Measurements from ENCODE around the gene NTM. TPM values are rescaled to one million over a fixed set of nuclear protein-coding genes. Genes with fewer than 3 reads are reported as not detected.

Gene NTM
- polyA plus RNA-seq, 1 experiment, result 33.6 TPM

- ChIA-PET CTCF (interaction anchor here (1.1 to 2.2 kb wide), 2 partner anchors 13 to 184 kb away, joined by 3 to 6 read pairs; no protein-coding TSS in a partner anchor), POLR2A (no interaction called here)
- no peaks in the 10 kb centered on the region for H3K36me3 ChIP-seq (ENCODE audit: control insufficient read depth, insufficient read depth, low read length)
- H3K4me3 ChIP-seq (ENCODE audit: low read depth, low read length), result no peak overlapping the region
- no peaks in the 10 kb centered on the region for H3K27me3 ChIP-seq (ENCODE audit: control insufficient read depth, insufficient read depth, low read length)
- no peak for DNase-seq (ENCODE audit: low read depth)
- TF ChIP-seq CTCF (IDR thresholded peaks at IDR 0.05; ENCODE audit: insufficient read depth, low read depth, low read length), result no peak
Observed at GRCh38 chr11:131943295-131943694, 572.9 kb downstream of the NTM start.

DNA sequence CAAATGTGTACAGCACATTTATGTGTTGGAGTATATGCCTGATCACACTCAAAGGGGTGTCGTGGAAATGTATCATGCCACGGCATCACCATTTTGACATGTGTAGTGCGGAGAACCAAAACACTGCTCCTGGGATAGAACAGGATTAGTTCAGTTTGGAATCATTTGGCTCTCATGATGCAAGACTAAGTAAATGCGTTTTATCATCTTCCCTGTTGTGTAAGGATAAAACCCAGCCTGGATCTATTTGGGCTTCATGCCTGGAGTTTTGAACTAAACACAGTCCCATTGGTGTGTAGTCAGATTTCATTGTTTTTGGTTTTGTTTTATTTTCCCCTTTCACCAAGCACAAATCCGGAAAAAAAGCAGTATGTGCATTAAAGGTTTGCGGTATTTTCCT, 574.3 kb downstream of the NTM start:
- ChIA-PET POLR2A (no interaction called here), CTCF (no interaction called here)
- no peaks in the 10 kb centered on the region for H3K27me3 ChIP-seq (ENCODE audit: control insufficient read depth, insufficient read depth, low read length)
- no peak for TF ChIP-seq CTCF (IDR thresholded peaks at IDR 0.05; ENCODE audit: insufficient read depth, low read depth, low read length)
- H3K4me3 ChIP-seq (ENCODE audit: low read depth, low read length), result no peak overlapping the region
- H3K36me3 ChIP-seq (ENCODE audit: control insufficient read depth, insufficient read depth, low read length), result no peaks in the 10 kb centered on the region
- DNase-seq (ENCODE audit: low read depth), result no peak

- ChIA-PET POLR2A (no interaction called here), CTCF (no interaction called here)
- Histone ChIP-seq H3K27me3 (ENCODE audit: control insufficient read depth, insufficient read depth, low read length) (no peaks in the 10 kb centered on the region), H3K4me3 (ENCODE audit: low read depth, low read length) (no peak overlapping the region), H3K36me3 (ENCODE audit: control insufficient read depth, insufficient read depth, low read length) (no peaks in the 10 kb centered on the region)
- no peak for TF ChIP-seq CTCF (IDR thresholded peaks at IDR 0.05; ENCODE audit: insufficient read depth, low read depth, low read length)
- no peak for DNase-seq (ENCODE audit: low read depth)
Observed at GRCh38 chr11:131945706-131946105, 575.3 kb downstream of the NTM start.

- POLR2A ChIA-PET, result no interaction called here
- Histone ChIP-seq H3K36me3 (ENCODE audit: control insufficient read depth, insufficient read depth, low read length) (no peaks in the 10 kb centered on the region), H3K27me3 (ENCODE audit: control insufficient read depth, insufficient read depth, low read length) (no peaks in the 10 kb centered on the region), H3K4me3 (ENCODE audit: low read depth, low read length) (no peak overlapping the region)
- no peak for TF ChIP-seq CTCF (IDR thresholded peaks at IDR 0.05; ENCODE audit: insufficient read depth, low read depth, low read length)
- CTCF ChIA-PET, result no interaction called here
- DNase-seq (ENCODE audit: low read depth), result no peak
Observed at GRCh38 chr11:131947511-131947910, 577.1 kb downstream of the NTM start.

GRCh38 chr11:131951121-131951520, 580.7 kb downstream of the NTM start:
- CTCF ChIA-PET, result interaction anchor here (1.3 kb wide), 1 partner anchor 12 kb away, joined by 3 read pairs; no protein-coding TSS in a partner anchor

More at GRCh38 chr11:131951121-131951520, 580.7 kb downstream of the NTM start:
- TF ChIP-seq CTCF (IDR thresholded peaks at IDR 0.05; ENCODE audit: insufficient read depth, low read depth, low read length), result no peak
- Histone ChIP-seq H3K27me3 (ENCODE audit: control insufficient read depth, insufficient read depth, low read length) (no peaks in the 10 kb centered on the region), H3K4me3 (ENCODE audit: low read depth, low read length) (no peak overlapping the region), H3K36me3 (ENCODE audit: control insufficient read depth, insufficient read depth, low read length) (no peaks in the 10 kb centered on the region)
- POLR2A ChIA-PET, result no interaction called here
- DNase-seq (ENCODE audit: low read depth), result no peak

Data from BJ (cell line).